HepG2 (cell line): Measurements from ENCODE around the gene CCDC97. TPM values are rescaled to one million over a fixed set of nuclear protein-coding genes. Genes with fewer than 3 reads are reported as not detected.

Experiments
- FIP1L1 ChIP-seq: fragments of 200-400 bp; formaldehyde crosslinking; IDR thresholded peaks from 2 replicates; pipeline ENCODE4 v1.6.1; 2018; ENCODE audit warnings: low read depth, mild to moderate bottlenecking, low read length, moderate library complexity, borderline replicate concordance; ENCODE audit not compliant: insufficient read depth
- GATAD1 ChIP-seq: IDR thresholded peaks from 2 replicates; pipeline ENCODE4 v1.6.1; 2016; ENCODE audit warnings: missing genetic modification reagents, missing compliant biosample characterization
- HHEX ChIP-seq: IDR thresholded peaks from 2 replicates; pipeline ENCODE4 v1.6.1; 2016; ENCODE audit warnings: control low read depth
- HNF1A ChIP-seq, 2 experiments: sonication (generic) in 1 of 2; formaldehyde crosslinking in 1 of 2; IDR thresholded peaks; 2 replicates each; pipeline versions ENCODE4 v1.4.0 to v1.6.1; 2016 to 2020; ENCODE audit warnings: borderline replicate concordance in 1 of 2, low read depth in 1 of 2, mild to moderate bottlenecking in 1 of 2, missing genetic modification reagents in 1 of 2
- SP140L ChIP-seq: sonication (generic); formaldehyde crosslinking; IDR thresholded peaks from 2 replicates; pipeline ENCODE4 v1.4.0; 2020; ENCODE audit warnings: missing genetic modification reagents, borderline replicate concordance
- ZGPAT ChIP-seq: IDR thresholded peaks from 2 replicates; pipeline ENCODE4 v1.6.1; 2016; ENCODE audit warnings: mild to moderate bottlenecking
- ZNF143 ChIP-seq: sonication (generic); formaldehyde crosslinking; IDR thresholded peaks from 2 replicates; pipeline ENCODE4 v1.4.0; 2020; ENCODE audit warnings: missing genetic modification reagents
- ZNF225 ChIP-seq: sonication (generic); formaldehyde crosslinking; IDR thresholded peaks from 2 replicates; pipeline ENCODE4 v1.4.0; 2020; ENCODE audit warnings: mild to moderate bottlenecking, missing genetic modification reagents
- ZNF326 ChIP-seq: sonication (generic); formaldehyde crosslinking; IDR thresholded peaks from 2 replicates; pipeline ENCODE4 v1.4.0; 2020; ENCODE audit warnings: missing genetic modification reagents, borderline replicate concordance
- ZNF33B ChIP-seq: sonication (generic); formaldehyde crosslinking; IDR thresholded peaks from 2 replicates; pipeline ENCODE4 v1.5.1; 2020; ENCODE audit warnings: mild to moderate bottlenecking, missing genetic modification reagents
- ZNF83 ChIP-seq: sonication (generic); formaldehyde crosslinking; IDR thresholded peaks from 2 replicates; pipeline ENCODE4 v1.4.0; 2020; ENCODE audit warnings: missing genetic modification reagents, mild to moderate bottlenecking, borderline replicate concordance
- ZNF839 ChIP-seq: sonication (generic); formaldehyde crosslinking; IDR thresholded peaks from 2 replicates; pipeline ENCODE4 v1.4.0; 2020; ENCODE audit warnings: missing genetic modification reagents, mild to moderate bottlenecking, borderline replicate concordance
- polyA plus RNA-seq, 8 experiments: library from polyadenylated mRNA; depleted of rRNA in 3 of 8; stranded (reverse) in 7 of 8; unstranded in 1 of 8; fragments of >200 nt; fragmentation: Illumina TruSeq in 4 of 8; extraction: Trizol in 4 of 8; gene quantifications; 2 replicates each; pipeline versions ENCODE4 v1.2.1 to v1.2.3, GENCODE V29; 2011 to 2016; ENCODE audit warnings: low read depth in 4 of 8, missing spikeins in 1 of 8, mixed read lengths in 1 of 8; ENCODE audit not compliant: insufficient read depth in 1 of 8
- total RNA-seq, 5 experiments: library from RNA; depleted of rRNA; stranded (reverse); fragments of >200 nt; fragmentation: Illumina TruSeq; extraction: Trizol; gene quantifications; 2 replicates each; pipeline ENCODE4 v1.2.3, GENCODE V29; 2016; ENCODE audit warnings: low read depth in 1 of 5
- TF ChIP-seq, protein P1 (sequence below): sonication (generic); formaldehyde crosslinking; IDR thresholded peaks from 2 replicates; pipeline ENCODE4 v1.4.0; 2020; ENCODE audit warnings: mild to moderate bottlenecking, missing genetic modification reagents
- TF ChIP-seq, protein P2 (sequence below): sonication (generic); formaldehyde crosslinking; conservative IDR thresholded peaks from 2 replicates; pipeline ENCODE4 v1.4.0; 2020; ENCODE audit warnings: missing genetic modification reagents
- TF ChIP-seq, protein P3 (sequence below), 2 experiments: IDR thresholded peaks; 2 replicates each; pipeline ENCODE4 v1.6.1; 2011 to 2012; ENCODE audit warnings: low read length in 2 of 2, borderline replicate concordance in 1 of 2, low read depth in 1 of 2, mild to moderate bottlenecking in 1 of 2, moderate library complexity in 1 of 2

Gene CCDC97
- total and polyA plus RNA-seq, 2 of the 13 experiments (the other 11 are each of a cell fraction or from before 2014, with no cell fraction given), result 6.2 to 7.3 TPM

DNA sequence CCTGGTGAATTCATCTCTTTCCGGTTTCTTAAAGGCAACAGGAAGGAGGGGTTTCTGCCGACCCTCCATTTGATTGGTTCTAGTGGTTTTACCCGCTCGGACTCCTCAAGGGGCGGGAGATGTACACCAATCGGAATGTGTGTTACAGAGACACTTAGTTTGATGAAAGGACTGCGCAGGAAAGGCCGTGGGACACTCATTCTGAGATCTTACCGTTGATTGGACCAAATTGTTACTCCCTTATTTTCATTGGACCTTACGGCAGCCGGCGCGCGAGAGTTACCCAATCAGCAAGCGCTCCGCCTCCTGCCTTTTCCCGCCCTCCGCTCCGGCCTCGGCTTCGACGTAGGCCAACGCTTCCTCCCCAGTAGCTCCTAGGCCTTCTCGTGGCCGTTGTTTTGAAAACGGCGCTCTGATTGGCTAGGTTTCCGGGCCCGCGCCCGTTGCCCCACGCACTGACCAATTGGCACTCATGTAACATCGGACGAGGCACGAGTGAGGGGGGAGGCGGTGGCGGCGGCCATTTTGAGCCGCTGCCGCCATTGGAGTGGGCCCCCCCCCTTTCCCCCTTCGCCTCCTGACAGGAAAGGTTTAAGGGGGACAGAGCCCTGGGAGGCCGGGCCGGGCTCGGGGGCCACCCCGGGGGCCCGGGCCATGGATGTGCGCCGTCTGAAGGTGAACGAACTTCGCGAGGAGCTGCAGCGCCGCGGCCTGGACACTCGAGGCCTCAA is 46.0 kb upstream of the CCDC97 start, which contains the start of gene HNRNPUL1 (continued):
- TF ChIP-seq HHEX (CRISPR knock-in tag) (no peak), GATAD1 (peak; percentile 55), HNF1A (IDR thresholded peaks at IDR 0.05; ENCODE audit: low read depth) (no peak), HNF1A (CRISPR knock-in tag; IDR thresholded peaks at IDR 0.05; ENCODE audit: borderline replicate concordance) (no peak), SP140L (no peak), FIP1L1 (0 out of 2 replicates have a peak, but pooled peaks have one; percentile 44), ZGPAT (CRISPR knock-in tag) (peak; percentile 75; the same call in 1 of the 2 replicates), ZNF33B (CRISPR knock-in tag) (0 out of 2 replicates have a peak, but pooled peaks have one; percentile 65), ZNF839 (CRISPR knock-in tag) (peak; percentile 25; the same call in 1 of the 2 replicates), ZNF143 (CRISPR knock-in tag) (peak; percentile 3; the same call in 1 of the 2 replicates), ZNF225 (CRISPR knock-in tag) (no peak; the same call in 1 of the 2 replicates), ZNF83 (CRISPR knock-in tag) (no peak), ZNF326 (CRISPR knock-in tag) (no peak)
- TF ChIP-seq, protein P1, sequence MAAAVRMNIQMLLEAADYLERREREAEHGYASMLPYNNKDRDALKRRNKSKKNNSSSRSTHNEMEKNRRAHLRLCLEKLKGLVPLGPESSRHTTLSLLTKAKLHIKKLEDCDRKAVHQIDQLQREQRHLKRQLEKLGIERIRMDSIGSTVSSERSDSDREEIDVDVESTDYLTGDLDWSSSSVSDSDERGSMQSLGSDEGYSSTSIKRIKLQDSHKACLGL (CRISPR knock-in tag), result no peak; the same call in 1 of the 2 replicates
- TF ChIP-seq, protein P2, sequence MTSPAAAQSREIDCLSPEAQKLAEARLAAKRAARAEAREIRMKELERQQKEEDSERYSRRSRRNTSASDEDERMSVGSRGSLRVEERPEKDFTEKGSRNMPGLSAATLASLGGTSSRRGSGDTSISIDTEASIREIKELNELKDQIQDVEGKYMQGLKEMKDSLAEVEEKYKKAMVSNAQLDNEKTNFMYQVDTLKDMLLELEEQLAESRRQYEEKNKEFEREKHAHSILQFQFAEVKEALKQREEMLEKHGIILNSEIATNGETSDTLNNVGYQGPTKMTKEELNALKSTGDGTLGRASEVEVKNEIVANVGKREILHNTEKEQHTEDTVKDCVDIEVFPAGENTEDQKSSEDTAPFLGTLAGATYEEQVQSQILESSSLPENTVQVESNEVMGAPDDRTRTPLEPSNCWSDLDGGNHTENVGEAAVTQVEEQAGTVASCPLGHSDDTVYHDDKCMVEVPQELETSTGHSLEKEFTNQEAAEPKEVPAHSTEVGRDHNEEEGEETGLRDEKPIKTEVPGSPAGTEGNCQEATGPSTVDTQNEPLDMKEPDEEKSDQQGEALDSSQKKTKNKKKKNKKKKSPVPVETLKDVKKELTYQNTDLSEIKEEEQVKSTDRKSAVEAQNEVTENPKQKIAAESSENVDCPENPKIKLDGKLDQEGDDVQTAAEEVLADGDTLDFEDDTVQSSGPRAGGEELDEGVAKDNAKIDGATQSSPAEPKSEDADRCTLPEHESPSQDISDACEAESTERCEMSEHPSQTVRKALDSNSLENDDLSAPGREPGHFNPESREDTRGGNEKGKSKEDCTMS, result no peak
- TF ChIP-seq, protein P3, sequence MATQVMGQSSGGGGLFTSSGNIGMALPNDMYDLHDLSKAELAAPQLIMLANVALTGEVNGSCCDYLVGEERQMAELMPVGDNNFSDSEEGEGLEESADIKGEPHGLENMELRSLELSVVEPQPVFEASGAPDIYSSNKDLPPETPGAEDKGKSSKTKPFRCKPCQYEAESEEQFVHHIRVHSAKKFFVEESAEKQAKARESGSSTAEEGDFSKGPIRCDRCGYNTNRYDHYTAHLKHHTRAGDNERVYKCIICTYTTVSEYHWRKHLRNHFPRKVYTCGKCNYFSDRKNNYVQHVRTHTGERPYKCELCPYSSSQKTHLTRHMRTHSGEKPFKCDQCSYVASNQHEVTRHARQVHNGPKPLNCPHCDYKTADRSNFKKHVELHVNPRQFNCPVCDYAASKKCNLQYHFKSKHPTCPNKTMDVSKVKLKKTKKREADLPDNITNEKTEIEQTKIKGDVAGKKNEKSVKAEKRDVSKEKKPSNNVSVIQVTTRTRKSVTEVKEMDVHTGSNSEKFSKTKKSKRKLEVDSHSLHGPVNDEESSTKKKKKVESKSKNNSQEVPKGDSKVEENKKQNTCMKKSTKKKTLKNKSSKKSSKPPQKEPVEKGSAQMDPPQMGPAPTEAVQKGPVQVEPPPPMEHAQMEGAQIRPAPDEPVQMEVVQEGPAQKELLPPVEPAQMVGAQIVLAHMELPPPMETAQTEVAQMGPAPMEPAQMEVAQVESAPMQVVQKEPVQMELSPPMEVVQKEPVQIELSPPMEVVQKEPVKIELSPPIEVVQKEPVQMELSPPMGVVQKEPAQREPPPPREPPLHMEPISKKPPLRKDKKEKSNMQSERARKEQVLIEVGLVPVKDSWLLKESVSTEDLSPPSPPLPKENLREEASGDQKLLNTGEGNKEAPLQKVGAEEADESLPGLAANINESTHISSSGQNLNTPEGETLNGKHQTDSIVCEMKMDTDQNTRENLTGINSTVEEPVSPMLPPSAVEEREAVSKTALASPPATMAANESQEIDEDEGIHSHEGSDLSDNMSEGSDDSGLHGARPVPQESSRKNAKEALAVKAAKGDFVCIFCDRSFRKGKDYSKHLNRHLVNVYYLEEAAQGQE (IDR thresholded peaks at IDR 0.05; ENCODE audit: borderline replicate concordance in 1 of 2, low read depth in 1 of 2, low read length in 2 of 2), result peak in 1 of 2 experiments; percentile 55; a peak in 1 of 4 replicates
